K562 (cell line): ENCODE measurements around the gene PGS1. TPM values are rescaled to one million over a fixed set of nuclear protein-coding genes. Genes with fewer than 3 reads are reported as not detected.
A peak's percentile ranks its signal among the peaks of the same experiment; 100 is the strongest.

ENCODE experiments used
- ATAC-seq: fragments of 200-7000 bp; cut with Tn5 transposase; 3 replicates; pipeline ENCODE4 v1.9.1; 2020; ENCODE audit warnings: moderate library complexity
- BruUV-seq: library from RNA; stranded (reverse); fragments of 400-500 nt; replicated peaks from 2 replicates; lab custom pipeline; 2021; lab: Mats Ljungman, UMichigan
- CTCF ChIA-PET: fragments of 300-600 bp; formaldehyde crosslinking; extraction: SDS; loops from one replicate; lab custom pipeline; 2021; ENCODE audit warnings: low intra/inter-chr PET ratio; lab: Yijun Ruan, JAX
- POLR2A ChIA-PET: fragments of 300-600, 350-650 bp; sonication (Branson Sonifier 250); formaldehyde crosslinking; extraction: SDS; loops from one replicate; lab custom pipeline; 2021; ENCODE audit warnings: antibody characterized with exemption, inconsistent platforms; lab: Yijun Ruan, JAX
- DNase-seq, 4 experiments: peaks; one replicate each; pipeline versions ENCODE4 v3.0.0 to v3.0.0-alpha.2; 2011 to 2018; ENCODE audit warnings: low spot score in 3 of 4, mixed read lengths in 3 of 4; ENCODE audit errors: extremely low read depth in 1 of 4
- FAIRE-seq: peaks from 2 replicates; lab custom pipeline; 2011; peaks lifted over from hg19 to GRCh38; lab: Jason Lieb, UNC
- H2AFZ ChIP-seq: 2 replicates; pipeline ENCODE4 v1.6.0; 2011; ENCODE audit warnings: low read depth, low read length, control low read depth, inconsistent platforms
- H3K27ac ChIP-seq: fragments of 200-600 bp; 3 replicates; pipeline ENCODE4 v1.8.0; 2011; ENCODE audit warnings: low read depth, mild to moderate bottlenecking, control low read depth, inconsistent platforms, low read length, moderate library complexity, mixed read lengths; ENCODE audit errors: extremely low read depth
- H3K27me3 ChIP-seq, 2 experiments: fragments of 300-600 bp in 1 of 2; 2 replicates in 1 of 2; 3 replicates in 1 of 2; pipeline versions ENCODE4 v1.6.0 to v1.8.0; 2011; ENCODE audit warnings: inconsistent platforms in 2 of 2, low read length in 2 of 2, mild to moderate bottlenecking in 1 of 2, mixed read lengths in 1 of 2, moderate library complexity in 1 of 2; ENCODE audit not compliant: control insufficient read depth in 2 of 2, insufficient read depth in 2 of 2
- H3K36me3 ChIP-seq: fragments of 300-600 bp; 3 replicates; pipeline ENCODE4 v1.8.0; 2011; ENCODE audit warnings: mild to moderate bottlenecking, low read length, inconsistent platforms; ENCODE audit not compliant: control insufficient read depth, insufficient read depth
- H3K4me1 ChIP-seq, 2 experiments: fragments of 200-600 bp in 1 of 2; replicated peaks in 1 of 2; 2 replicates in 1 of 2; 3 replicates in 1 of 2; pipeline versions ENCODE4 v1.5.1 to v1.8.0; 2011; ENCODE audit warnings: inconsistent platforms in 2 of 2, low read length in 2 of 2, mild to moderate bottlenecking in 1 of 2, mixed read lengths in 1 of 2, moderate library complexity in 1 of 2; ENCODE audit not compliant: control insufficient read depth in 2 of 2, insufficient read depth in 2 of 2
- H3K4me2 ChIP-seq: 2 replicates; pipeline ENCODE4 v1.6.1; 2011; ENCODE audit warnings: low read length, control low read depth, inconsistent platforms, mixed read lengths; ENCODE audit not compliant: insufficient read depth
- H3K4me3 ChIP-seq: fragments of 200-600 bp; sonication (generic), shearing (Covaris generic); 2 replicates; pipeline ENCODE4 v1.5.1; 2016; ENCODE audit warnings: control low read depth, inconsistent platforms
- H3K79me2 ChIP-seq: fragments of 200-600 bp; 3 replicates; pipeline ENCODE4 v1.8.0; 2011; ENCODE audit warnings: low read length, inconsistent platforms; ENCODE audit not compliant: control insufficient read depth, insufficient read depth
- H3K9ac ChIP-seq, 2 experiments: 2 replicates each; pipeline versions ENCODE4 v1.6.0 to v1.6.1; 2011; ENCODE audit warnings: low read depth in 2 of 2, low read length in 2 of 2, control low read depth in 1 of 2, inconsistent platforms in 1 of 2, mild to moderate bottlenecking in 1 of 2, mixed read lengths in 1 of 2; ENCODE audit not compliant: insufficient read depth in 1 of 2
- H3K9me1 ChIP-seq: one replicate; pipeline ENCODE4 v1.6.0; 2011; ENCODE audit warnings: inconsistent platforms, mild to moderate bottlenecking, low read length, moderate library complexity; ENCODE audit not compliant: control insufficient read depth, insufficient read depth
- H3K9me3 ChIP-seq: replicated peaks from 2 replicates; pipeline ENCODE4 v1.5.1; 2011; ENCODE audit warnings: low read depth, low read length, inconsistent platforms; ENCODE audit not compliant: control insufficient read depth, insufficient read depth
- H4K20me1 ChIP-seq: replicated peaks from 2 replicates; pipeline ENCODE4 v1.6.1; 2011; ENCODE audit warnings: low read length, inconsistent platforms, mixed read lengths; ENCODE audit not compliant: control insufficient read depth, insufficient read depth
- AFF1 ChIP-seq, 2 experiments: fragments of 450-650 bp; IDR thresholded peaks; 2 replicates each; pipeline ENCODE4 v1.6.1; 2018; ENCODE audit warnings: mild to moderate bottlenecking in 2 of 2, low read depth in 1 of 2; ENCODE audit not compliant: partially characterized antibody in 2 of 2
- CUX1 ChIP-seq: fragments of 200-800 bp; sonication (Bioruptor generic); IDR thresholded peaks from 2 replicates; pipeline ENCODE4 v1.6.1; 2016; ENCODE audit warnings: missing genetic modification characterization, missing compliant biosample characterization
- HLTF ChIP-seq: fragments of 450-650 bp; IDR thresholded peaks from 2 replicates; pipeline ENCODE4 v1.6.1; 2016
- MTA2 ChIP-seq: fragments of 450-650 bp; IDR thresholded peaks from 2 replicates; pipeline ENCODE4 v1.6.1; 2016; ENCODE audit warnings: low read depth
- NR2F6 ChIP-seq: fragments of 450-650 bp; formaldehyde crosslinking; IDR thresholded peaks from 2 replicates; pipeline ENCODE4 v1.4.0; 2020; ENCODE audit warnings: mild to moderate bottlenecking
- PHF20 ChIP-seq: fragments of 450-650 bp; IDR thresholded peaks from 2 replicates; pipeline ENCODE4 v1.6.1; 2018; ENCODE audit not compliant: partially characterized antibody
- SMAD3 ChIP-seq: fragments of 450-650 bp; formaldehyde crosslinking; conservative IDR thresholded peaks from 2 replicates; pipeline ENCODE4 v1.4.0; 2020; ENCODE audit warnings: mild to moderate bottlenecking
- SMARCA5 ChIP-seq: fragments of 450-650 bp; IDR thresholded peaks from 2 replicates; pipeline ENCODE4 v1.6.1; 2016
- ZNF197 ChIP-seq: fragments of 200-800 bp; sonication (Bioruptor generic); IDR thresholded peaks from 2 replicates; pipeline ENCODE4 v1.6.1; 2016; ENCODE audit warnings: low read depth, missing genetic modification characterization, missing compliant biosample characterization
- WGBS: fragments of 100-300 bp; shearing (Covaris generic); methylation state at CpG from one replicate; pipeline ENCODE4 v1.1.6; 2016; ENCODE audit warnings: low coverage, mixed read lengths; ENCODE audit not compliant: insufficient coverage; ENCODE audit errors: missing lambda C conversion rate; 5-methylcytosine and 5-hydroxymethylcytosine counted together
- in situ Hi-C: fragments of 300-500 bp; cut with MboI; formaldehyde crosslinking; loops from 4 replicates; pipeline ENCODE4 v1.15.0; 2018; ENCODE audit warnings: inconsistent platforms, mixed read lengths
- intact Hi-C: fragments of 100-400 bp; cut with micrococcal nuclease; formaldehyde crosslinking; loops from 2 replicates; pipeline ENCODE4 v1.14.2; 2022
- polyA plus RNA-seq, 8 experiments: library from polyadenylated mRNA; depleted of rRNA in 4 of 8; stranded (reverse) in 5 of 8; unstranded in 3 of 8; fragments of >200 nt; fragmentation: Nextera tagmentation in 2 of 8; fragmentation: Illumina TruSeq in 1 of 8; extraction: Ambion mirVana in 2 of 8; extraction: Trizol in 1 of 8; gene quantifications; 2 replicates each; pipeline versions ENCODE4 v1.2.1 to v1.2.3, GENCODE V29; 2011 to 2014; ENCODE audit warnings: inconsistent platforms in 1 of 8, missing spikeins in 1 of 8
- total RNA-seq, 7 experiments: library from RNA; depleted of rRNA in 6 of 7; stranded (reverse); fragments of >200 nt in 6 of 7; fragmentation: Illumina TruSeq in 2 of 7; extraction: Trizol in 2 of 7; gene quantifications; 2 replicates each; pipeline versions ENCODE4 v1.2.1 to v1.2.3, GENCODE V29; 2011 to 2021; ENCODE audit warnings: low replicate concordance in 1 of 7
- TF ChIP-seq, protein P1 (sequence below): sonication (generic); formaldehyde crosslinking; IDR thresholded peaks from 2 replicates; pipeline ENCODE4 v1.8.0; 2022; ENCODE audit warnings: mild to moderate bottlenecking, missing genetic modification reagents
- TF ChIP-seq, protein P2 (sequence below): sonication (generic); formaldehyde crosslinking; IDR thresholded peaks from 2 replicates; pipeline ENCODE4 v1.8.0; 2022; ENCODE audit warnings: mild to moderate bottlenecking, low read depth, missing genetic modification reagents

The PGS1 gene
- total and polyA plus RNA-seq, 9 of the 15 experiments (the other 6 are each of a cell fraction or from before 2014, with no cell fraction given): 1.3 to 39.4 (median 22.3) TPM

GRCh38 chr17:78365561-78366108 lies 12.8 kb upstream of the PGS1 start:
- TF ChIP-seq CUX1 (CRISPR knock-in tag) (no peak), PHF20 (no peak), ZNF197 (CRISPR knock-in tag) (no peak), HLTF (no peak), AFF1 (IDR thresholded peaks at IDR 0.05; ENCODE audit: low read depth in 1 of 2, partially characterized antibody in 2 of 2) (no peak), NR2F6 (no peak), SMARCA5 (no peak), MTA2 (no peak), SMAD3 (CRISPR knock-in tag) (no peak)
- TF ChIP-seq, protein P1, sequence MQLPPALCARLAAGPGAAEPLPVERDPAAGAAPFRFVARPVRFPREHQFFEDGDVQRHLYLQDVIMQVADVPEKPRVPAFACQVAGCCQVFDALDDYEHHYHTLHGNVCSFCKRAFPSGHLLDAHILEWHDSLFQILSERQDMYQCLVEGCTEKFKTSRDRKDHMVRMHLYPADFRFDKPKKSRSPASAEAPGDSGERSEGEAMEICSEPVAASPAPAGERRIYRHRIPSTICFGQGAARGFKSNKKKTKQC (CRISPR knock-in tag): no peak
- TF ChIP-seq, protein P2, sequence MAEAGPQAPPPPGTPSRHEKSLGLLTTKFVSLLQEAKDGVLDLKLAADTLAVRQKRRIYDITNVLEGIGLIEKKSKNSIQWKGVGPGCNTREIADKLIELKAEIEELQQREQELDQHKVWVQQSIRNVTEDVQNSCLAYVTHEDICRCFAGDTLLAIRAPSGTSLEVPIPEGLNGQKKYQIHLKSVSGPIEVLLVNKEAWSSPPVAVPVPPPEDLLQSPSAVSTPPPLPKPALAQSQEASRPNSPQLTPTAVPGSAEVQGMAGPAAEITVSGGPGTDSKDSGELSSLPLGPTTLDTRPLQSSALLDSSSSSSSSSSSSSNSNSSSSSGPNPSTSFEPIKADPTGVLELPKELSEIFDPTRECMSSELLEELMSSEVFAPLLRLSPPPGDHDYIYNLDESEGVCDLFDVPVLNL (CRISPR knock-in tag): no peak
- intact Hi-C loops: no loop called here
- Histone ChIP-seq H2AFZ (no peak overlapping the region), H3K36me3 (no peaks in the 10 kb centered on the region), H3K9me3 (no peaks in the 10 kb centered on the region), H3K9ac (peak overlapping the region in 1 of 2 experiments; percentile 69; a peak in 2 of 4 replicates), H3K27ac (no peak overlapping the region), H3K79me2 (peaks cover 1% of the 10 kb centered on the region; the same call in 1 of the 3 replicates), H3K4me3 (no peak overlapping the region), H4K20me1 (peaks cover 15% of the 10 kb centered on the region), H3K9me1 (no peaks in the 10 kb centered on the region), H3K4me2 (no peak overlapping the region), H3K4me1 (peaks cover 11 to 30% of the 10 kb centered on the region in 2 experiments), H3K27me3 (peaks cover 2 to 25% of the 10 kb centered on the region in 2 experiments; a peak in 2 of 5 replicates)
- DNase-seq (no peak), ATAC-seq (no peak), FAIRE-seq (no peak)
- in situ Hi-C loops: no loop called here
- ChIA-PET POLR2A (interaction anchor here (0.5 kb wide), 1 partner anchor 1628 kb away, joined by 3 read pairs; no protein-coding TSS in a partner anchor), CTCF (no interaction called here)
- no TSS peak for BruUV-seq
- 53% methylated on average over 13 of the region's 16 CpGs for WGBS
